ENCODE data around the gene AK2. TPM values are rescaled to one million over a fixed set of nuclear protein-coding genes. Genes with fewer than 3 reads are reported as not detected.

Gene AK2
- polyA plus RNA-seq (2012; ENCODE audit: low read depth, missing spikeins) = 196 TPM

DNA sequence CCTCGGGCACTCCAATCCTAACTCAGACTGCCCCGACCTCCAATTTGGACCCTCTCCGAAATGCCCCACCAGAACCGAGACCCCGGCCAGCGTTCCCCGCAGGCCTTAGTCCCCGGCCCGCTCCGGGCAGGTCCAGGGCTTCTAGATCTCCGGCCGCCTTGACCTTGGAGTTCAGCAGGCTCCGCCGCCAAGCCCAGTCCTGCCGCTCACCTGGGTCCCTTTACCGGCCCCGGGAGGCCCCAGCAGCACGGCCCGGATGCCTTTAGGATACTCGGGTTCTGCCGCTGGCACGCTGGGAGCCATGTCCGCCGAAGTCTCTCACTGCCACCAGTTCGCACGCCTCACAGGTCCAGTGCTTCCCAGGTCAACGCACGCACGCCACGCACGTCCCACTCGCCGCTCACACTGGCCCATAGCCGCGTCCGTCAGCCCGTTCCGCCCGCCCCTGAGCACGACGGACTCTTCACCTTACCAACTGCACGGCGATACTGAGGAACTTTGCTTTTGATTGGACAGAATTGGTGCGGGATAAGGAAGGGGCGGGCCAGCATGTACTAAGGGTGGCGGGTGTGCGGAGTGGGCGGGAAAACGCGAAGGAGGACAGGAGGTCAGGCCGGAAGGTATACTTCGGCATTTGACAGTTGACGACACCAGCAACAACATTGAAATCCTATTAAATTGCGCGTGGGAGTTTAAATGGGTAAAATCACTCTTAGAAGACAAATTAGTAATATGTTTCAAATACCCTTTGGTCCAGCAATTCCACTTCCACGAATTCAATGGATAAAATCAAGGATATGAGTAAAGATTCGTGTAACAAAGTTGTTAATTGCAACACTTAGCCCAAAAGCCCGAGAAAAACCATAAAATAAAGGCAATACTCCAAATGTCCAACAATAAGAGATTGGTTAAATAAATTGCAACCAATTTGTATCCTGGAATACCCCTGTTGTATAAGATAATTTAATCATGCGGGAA is at the start of gene AK2:
AK2 (minus strand) TSS at position 358 of the 978 bp plus-strand sequence; CDS start at position 303, 55 bp downstream.
- FAIRE-seq (peak; percentile 98), DNase-seq (ENCODE audit: insufficient read length, low spot score) (peak; percentile 94)
- TF ChIP-seq TAF1 (IDR thresholded peaks at IDR 0.05; ENCODE audit: low read depth, low read length) (peak; percentile 59; the same call in 1 of the 2 replicates), POLR2A (IDR thresholded peaks at IDR 0.05; ENCODE audit: low read depth, low read length) (peak; percentile 59; the same call in 1 of the 2 replicates), POLR2AphosphoS5 (IDR thresholded peaks at IDR 0.05; ENCODE audit: low read depth, low read length) (peak; percentile 64), POU2F2 (IDR thresholded peaks at IDR 0.05; ENCODE audit: low read depth, low read length) (0 out of 2 replicates have a peak, but pooled peaks have one; percentile 11), SPI1 (IDR thresholded peaks at IDR 0.05; ENCODE audit: low read depth, low read length) (no peak), PAX5 (IDR thresholded peaks at IDR 0.05; ENCODE audit: insufficient read depth, low read length, severe bottlenecking) (no peak)

DNA sequence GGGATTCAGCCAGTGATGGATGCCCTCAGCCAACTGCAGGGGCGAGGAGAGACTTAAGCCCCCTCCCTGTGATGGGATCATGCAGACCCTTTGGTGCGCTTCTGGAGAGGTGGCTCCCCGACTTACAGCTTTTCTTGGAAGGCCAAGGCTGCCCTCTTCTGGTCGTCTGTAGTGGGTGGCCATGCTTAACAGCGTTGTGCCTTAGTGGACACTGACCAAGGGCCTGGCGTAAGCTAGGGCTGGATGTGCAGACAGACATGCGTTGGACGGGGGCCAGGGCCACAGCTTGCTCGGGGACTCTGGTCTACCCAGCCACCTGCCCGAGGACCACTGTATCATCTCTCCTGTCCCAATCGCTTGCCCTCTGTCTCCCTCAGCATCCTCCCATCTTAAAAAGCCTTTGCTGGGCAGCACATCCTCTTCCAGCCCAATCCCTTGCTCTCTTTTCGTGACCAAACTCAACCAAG is 49.7 kb upstream of the AK2 start:
- no peak for DNase-seq (ENCODE audit: insufficient read length, low spot score)
- no peak for FAIRE-seq
- TF ChIP-seq POLR2A (IDR thresholded peaks at IDR 0.05; ENCODE audit: low read depth, low read length) (no peak), PAX5 (IDR thresholded peaks at IDR 0.05; ENCODE audit: insufficient read depth, low read length, severe bottlenecking) (no peak), SPI1 (IDR thresholded peaks at IDR 0.05; ENCODE audit: low read depth, low read length) (no peak)

DNA sequence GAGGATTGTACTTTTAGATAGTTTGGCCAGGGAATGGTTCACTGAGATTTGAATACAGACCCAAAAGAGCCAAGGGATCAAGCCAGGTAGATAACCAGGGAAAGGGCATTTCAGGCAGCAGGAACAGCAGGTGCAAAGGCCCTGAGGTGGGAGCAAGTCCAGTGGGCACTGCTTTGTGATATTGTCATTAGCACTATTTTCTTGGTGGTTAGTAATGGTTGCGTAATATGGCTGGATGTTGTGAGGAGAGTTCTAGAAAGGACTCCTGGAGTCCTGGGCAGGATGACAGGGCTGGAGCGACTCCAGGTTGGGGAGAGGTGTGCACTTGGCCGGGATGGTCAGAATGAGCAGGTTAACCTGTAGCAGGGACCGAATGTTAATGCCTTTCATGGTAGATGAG is 48.6 kb upstream of the AK2 start:
- no peak for FAIRE-seq
- no peak for TF ChIP-seq POU2F2 (IDR thresholded peaks at IDR 0.05; ENCODE audit: low read depth, low read length)
- no peak for TF ChIP-seq PAX5 (IDR thresholded peaks at IDR 0.05; ENCODE audit: insufficient read depth, low read length, severe bottlenecking)
- TF ChIP-seq POLR2AphosphoS5 (IDR thresholded peaks at IDR 0.05; ENCODE audit: low read depth, low read length) = no peak
- no peak for TF ChIP-seq POLR2A (IDR thresholded peaks at IDR 0.05; ENCODE audit: low read depth, low read length)
- no peak for TF ChIP-seq SPI1 (IDR thresholded peaks at IDR 0.05; ENCODE audit: low read depth, low read length)
- TF ChIP-seq TAF1 (IDR thresholded peaks at IDR 0.05; ENCODE audit: low read depth, low read length) = no peak

DNA sequence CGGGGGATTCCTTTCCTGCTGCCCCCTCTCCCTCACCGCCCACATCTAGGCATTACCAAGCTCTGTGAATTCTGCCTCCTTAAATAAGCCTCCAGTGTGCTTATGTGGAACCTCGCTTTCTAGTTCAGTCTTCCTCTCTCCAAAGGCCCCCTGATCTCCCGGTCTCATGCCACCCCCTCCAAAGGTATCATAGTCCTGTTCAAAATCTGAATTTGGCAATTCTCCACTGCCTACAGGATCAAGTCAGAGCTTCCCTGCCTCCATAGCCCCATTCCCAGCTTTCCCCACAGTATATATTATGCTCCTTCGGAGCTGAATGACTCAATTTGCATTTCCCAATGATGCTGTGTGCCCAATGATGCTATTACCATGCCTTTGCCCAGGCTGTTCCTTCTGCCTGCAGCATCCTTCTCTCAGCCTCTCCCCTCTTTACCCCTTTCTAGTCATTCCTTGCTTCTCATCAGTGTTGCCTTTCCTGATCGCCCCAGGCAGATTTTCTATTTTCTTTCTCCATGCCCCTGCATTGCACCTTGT is 46.0 kb upstream of the AK2 start:
- TF ChIP-seq POLR2A (IDR thresholded peaks at IDR 0.05; ENCODE audit: low read depth, low read length) (no peak), POU2F2 (IDR thresholded peaks at IDR 0.05; ENCODE audit: low read depth, low read length) (no peak), PAX5 (IDR thresholded peaks at IDR 0.05; ENCODE audit: insufficient read depth, low read length, severe bottlenecking) (no peak), POLR2AphosphoS5 (IDR thresholded peaks at IDR 0.05; ENCODE audit: low read depth, low read length) (no peak), TAF1 (IDR thresholded peaks at IDR 0.05; ENCODE audit: low read depth, low read length) (no peak), SPI1 (IDR thresholded peaks at IDR 0.05; ENCODE audit: low read depth, low read length) (no peak)
- FAIRE-seq (no peak), DNase-seq (ENCODE audit: insufficient read length, low spot score) (no peak)

More for the DNA sequence above, 48.6 kb upstream of the AK2 start:
- no peak for DNase-seq (ENCODE audit: insufficient read length, low spot score)

DNA sequence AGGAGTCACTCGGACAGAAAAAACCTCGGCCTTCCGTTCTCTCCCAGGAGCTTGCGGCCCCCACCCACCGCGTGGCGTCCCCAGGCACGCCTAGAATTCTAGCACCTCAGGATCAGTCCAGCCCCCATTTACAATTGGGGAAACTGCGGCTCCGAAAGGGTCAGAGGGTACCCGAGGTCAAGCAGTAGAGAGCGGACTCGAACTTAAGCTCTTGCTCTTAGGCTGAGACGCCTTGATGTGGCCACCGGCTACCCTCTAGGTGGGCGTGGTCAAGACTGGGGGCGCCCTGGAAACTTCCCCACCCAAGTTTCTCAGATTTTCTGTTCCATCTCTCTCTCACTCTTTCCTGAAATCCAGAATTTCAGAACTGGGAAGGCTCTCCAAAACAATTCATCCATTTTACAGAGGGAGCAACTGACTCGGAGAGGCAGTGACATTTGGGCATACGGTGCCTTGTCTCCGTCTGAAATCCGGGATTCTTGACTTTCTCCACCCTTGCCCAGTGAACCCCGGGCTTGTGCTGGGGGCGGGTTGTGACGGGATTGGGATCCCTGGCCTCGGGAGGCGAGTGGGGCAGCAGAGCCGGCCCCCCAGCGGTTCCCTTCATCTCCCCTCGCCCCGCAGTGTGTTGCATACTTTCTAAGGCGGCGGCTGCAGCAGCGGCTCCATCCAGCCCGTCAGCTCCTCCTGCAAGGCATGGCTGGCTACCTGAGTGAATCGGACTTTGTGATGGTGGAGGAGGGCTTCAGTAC is 45.0 kb upstream of the AK2 start:
- FAIRE-seq = no peak

DNA sequence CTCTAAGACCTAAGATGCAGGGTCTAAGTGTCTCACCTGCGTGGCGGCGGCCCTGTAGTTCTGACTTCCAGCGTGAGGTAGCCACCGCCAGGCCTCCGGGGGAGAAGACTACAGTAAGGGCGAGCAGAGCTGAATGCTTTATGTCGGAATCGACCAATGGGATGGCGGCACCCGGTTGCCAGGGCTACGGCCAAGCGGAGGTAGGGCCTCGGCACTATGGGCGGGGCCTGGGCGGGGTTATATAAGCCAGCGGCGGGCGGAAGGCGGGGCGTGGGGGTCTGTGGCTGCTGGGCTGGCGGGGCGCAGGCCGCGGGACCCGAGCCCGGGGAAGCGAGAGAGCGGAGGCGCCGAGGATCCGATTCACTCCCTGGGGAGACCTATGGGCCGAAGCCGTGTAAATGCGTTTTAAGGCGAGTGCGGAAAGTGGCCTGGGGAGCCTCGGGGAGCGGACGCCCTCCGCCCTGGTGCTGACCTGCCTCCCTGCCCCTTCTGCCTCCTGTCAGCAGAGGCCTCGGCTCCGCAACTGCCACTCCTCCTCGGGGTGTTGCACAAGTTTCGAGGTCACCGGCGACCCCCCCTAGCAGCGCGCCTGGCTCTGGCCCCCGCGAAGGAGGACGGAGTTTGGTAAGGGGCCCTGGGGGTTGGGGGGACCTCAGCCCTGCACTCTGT is 44.3 kb upstream of the AK2 start, which contains the start of gene AZIN2:
AZIN2 (plus strand) TSS at position 269 of the 669 bp plus-strand sequence. CDS start 1,097 bp downstream, outside the sequence.
- DNase-seq (ENCODE audit: insufficient read length, low spot score) (peak; percentile 95), FAIRE-seq (peak; percentile 95)
- TF ChIP-seq TAF1 (IDR thresholded peaks at IDR 0.05; ENCODE audit: low read depth, low read length) (peak; percentile 46; the same call in 1 of the 2 replicates), POU2F2 (IDR thresholded peaks at IDR 0.05; ENCODE audit: low read depth, low read length) (no peak)

More for the DNA sequence above, 45.0 kb upstream of the AK2 start:
- TF ChIP-seq POU2F2 (IDR thresholded peaks at IDR 0.05; ENCODE audit: low read depth, low read length) (no peak), TAF1 (IDR thresholded peaks at IDR 0.05; ENCODE audit: low read depth, low read length) (no peak), SPI1 (IDR thresholded peaks at IDR 0.05; ENCODE audit: low read depth, low read length) (no peak), POLR2AphosphoS5 (IDR thresholded peaks at IDR 0.05; ENCODE audit: low read depth, low read length) (no peak), POLR2A (IDR thresholded peaks at IDR 0.05; ENCODE audit: low read depth, low read length) (no peak), PAX5 (IDR thresholded peaks at IDR 0.05; ENCODE audit: insufficient read depth, low read length, severe bottlenecking) (no peak)
- DNase-seq (ENCODE audit: insufficient read length, low spot score) = no peak

DNA sequence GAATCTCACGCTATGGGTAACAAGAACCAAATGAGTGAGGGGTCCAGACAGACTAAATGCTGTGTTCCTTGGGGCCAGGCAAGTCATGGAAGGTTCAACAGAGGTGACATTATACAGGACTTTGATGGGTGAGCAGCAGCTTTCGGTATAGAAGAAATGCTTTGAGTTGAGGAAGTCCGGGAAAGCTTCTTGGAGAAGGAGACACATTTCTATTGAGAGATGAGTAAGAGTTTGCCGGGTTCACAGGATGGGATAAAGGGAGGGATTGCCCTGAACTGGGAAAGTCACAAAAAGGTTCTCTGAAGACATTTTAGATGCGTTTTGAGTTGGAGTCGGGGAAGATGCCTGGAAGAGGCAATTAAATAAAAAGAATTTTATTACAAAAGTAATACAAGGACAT is 43.7 kb upstream of the AK2 start:
- no peak for DNase-seq (ENCODE audit: insufficient read length, low spot score)
- FAIRE-seq = no peak
- TF ChIP-seq TAF1 (IDR thresholded peaks at IDR 0.05; ENCODE audit: low read depth, low read length) (no peak), SPI1 (IDR thresholded peaks at IDR 0.05; ENCODE audit: low read depth, low read length) (no peak), POLR2AphosphoS5 (IDR thresholded peaks at IDR 0.05; ENCODE audit: low read depth, low read length) (no peak), POU2F2 (IDR thresholded peaks at IDR 0.05; ENCODE audit: low read depth, low read length) (no peak), POLR2A (IDR thresholded peaks at IDR 0.05; ENCODE audit: low read depth, low read length) (no peak), PAX5 (IDR thresholded peaks at IDR 0.05; ENCODE audit: insufficient read depth, low read length, severe bottlenecking) (no peak)

DNA sequence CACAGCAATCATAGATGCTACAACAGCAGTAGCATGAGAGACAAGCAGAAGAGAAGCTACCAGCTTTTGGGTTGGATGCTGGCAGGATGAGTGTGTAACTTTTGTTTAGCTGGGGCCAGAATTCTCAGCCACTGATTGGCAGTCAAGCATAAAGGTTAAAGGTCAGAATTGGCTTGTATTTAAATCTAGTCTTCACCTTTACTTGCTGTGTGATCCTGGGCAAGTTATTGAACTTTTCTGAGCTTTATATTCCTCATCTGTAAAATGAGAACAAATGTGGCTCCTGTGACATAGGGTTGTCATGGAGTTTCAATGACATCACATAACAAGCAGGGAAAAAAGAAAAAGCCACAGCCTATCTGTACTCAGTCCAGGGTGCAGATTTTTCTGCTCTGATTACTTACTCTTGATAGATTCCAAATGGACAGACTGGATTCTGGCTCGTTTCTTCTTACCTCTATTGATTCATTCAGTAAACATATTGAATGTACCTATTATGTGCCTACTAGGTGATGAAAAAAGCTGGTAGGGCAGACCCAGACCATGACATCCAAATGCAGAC is 41.4 kb upstream of the AK2 start:
- no peak for FAIRE-seq
- TF ChIP-seq SPI1 (IDR thresholded peaks at IDR 0.05; ENCODE audit: low read depth, low read length) (no peak), TAF1 (IDR thresholded peaks at IDR 0.05; ENCODE audit: low read depth, low read length) (no peak), PAX5 (IDR thresholded peaks at IDR 0.05; ENCODE audit: insufficient read depth, low read length, severe bottlenecking) (no peak), POLR2AphosphoS5 (IDR thresholded peaks at IDR 0.05; ENCODE audit: low read depth, low read length) (no peak), POLR2A (IDR thresholded peaks at IDR 0.05; ENCODE audit: low read depth, low read length) (no peak), POU2F2 (IDR thresholded peaks at IDR 0.05; ENCODE audit: low read depth, low read length) (no peak)
- DNase-seq (ENCODE audit: insufficient read length, low spot score) = no peak
